ENCODE data around the gene FAM20C. TPM values are rescaled to one million over a fixed set of nuclear protein-coding genes. Genes with fewer than 3 reads are reported as not detected.

The FAM20C gene
- total RNA-seq, 1 experiment from 2014 or later = 87.9 TPM

GRCh38 chr7:208130-208673 is 15.8 kb downstream of the FAM20C start:
- intact Hi-C loops (cut with micrococcal nuclease) = no loop called here

GRCh38 chr7:208816-209215 is 16.4 kb downstream of the FAM20C start:
- H3K9me2 ChIP-seq (replicated peaks; ENCODE audit: low read length) = no peaks in the 10 kb centered on the region
- POLR2A ChIA-PET (ENCODE audit: unreplicated experiment) = no interaction called here
- DNase-seq (no peak), ATAC-seq (no peak)
- CTCF ChIA-PET = no interaction called here
- no peak overlapping the region for H3K4me2 ChIP-seq (ENCODE audit: low read length)
- H3K9ac ChIP-seq (ENCODE audit: low read length) = no peak overlapping the region
- intact Hi-C loops (cut with micrococcal nuclease) = no loop called here
- H4K20me1 ChIP-seq (ENCODE audit: low read length) = no peaks in the 10 kb centered on the region
- no peak overlapping the region for H3K27ac ChIP-seq (ENCODE audit: low read length)
- H3K4me3 ChIP-seq (ENCODE audit: low read length) = no peak overlapping the region
- no peaks in the 10 kb centered on the region for H3K36me3 ChIP-seq (ENCODE audit: low read depth, low read length)
- no peaks in the 10 kb centered on the region for H3K9me3 ChIP-seq (ENCODE audit: low read length)
- no peaks in the 10 kb centered on the region for H3F3A ChIP-seq (ENCODE audit: low read length, unreplicated experiment)
- no peak overlapping the region for H2AFZ ChIP-seq (ENCODE audit: low read length)
- H3K79me2 ChIP-seq (ENCODE audit: low read length) = peaks cover 4% of the 10 kb centered on the region; the same call in 1 of the 2 replicates
- no TSS peak for BruUV-seq (replicated peaks)
- H3K27me3 ChIP-seq (ENCODE audit: low read length) = no peaks in the 10 kb centered on the region
- no peaks in the 10 kb centered on the region for H3K4me1 ChIP-seq (ENCODE audit: insufficient read depth, low read length)
- TF ChIP-seq CTCF (conservative IDR thresholded peaks at IDR 0.05; ENCODE audit: low read depth, low read length) (no peak), EZH2 (IDR thresholded peaks at IDR 0.05; ENCODE audit: low read length, unreplicated experiment) (no peak), EZH2phosphoT487 (IDR thresholded peaks at IDR 0.05; ENCODE audit: borderline replicate concordance, low read length) (no peak)

More at GRCh38 chr7:208130-208673, 15.8 kb downstream of the FAM20C start:
- CTCF ChIA-PET = no interaction called here
- DNase-seq = no peak
- Histone ChIP-seq H3K4me2 (ENCODE audit: low read length) (no peak overlapping the region), H3K9ac (ENCODE audit: low read length) (no peak overlapping the region), H3K36me3 (ENCODE audit: low read depth, low read length) (no peaks in the 10 kb centered on the region), H3K4me3 (ENCODE audit: low read length) (no peak overlapping the region), H4K20me1 (ENCODE audit: low read length) (no peaks in the 10 kb centered on the region), H3K4me1 (ENCODE audit: insufficient read depth, low read length) (no peaks in the 10 kb centered on the region), H3K27ac (ENCODE audit: low read length) (no peak overlapping the region), H3K9me2 (replicated peaks; ENCODE audit: low read length) (no peaks in the 10 kb centered on the region), H3F3A (ENCODE audit: low read length, unreplicated experiment) (no peaks in the 10 kb centered on the region), H2AFZ (ENCODE audit: low read length) (no peak overlapping the region), H3K27me3 (ENCODE audit: low read length) (no peaks in the 10 kb centered on the region), H3K79me2 (ENCODE audit: low read length) (no peaks in the 10 kb centered on the region), H3K9me3 (ENCODE audit: low read length) (no peaks in the 10 kb centered on the region)
- ATAC-seq = no peak
- TF ChIP-seq EZH2 (IDR thresholded peaks at IDR 0.05; ENCODE audit: low read length, unreplicated experiment) (no peak), CTCF (conservative IDR thresholded peaks at IDR 0.05; ENCODE audit: low read depth, low read length) (no peak), EZH2phosphoT487 (IDR thresholded peaks at IDR 0.05; ENCODE audit: borderline replicate concordance, low read length) (no peak)
- no TSS peak for BruUV-seq (replicated peaks)
- POLR2A ChIA-PET (ENCODE audit: unreplicated experiment) = no interaction called here

DNA sequence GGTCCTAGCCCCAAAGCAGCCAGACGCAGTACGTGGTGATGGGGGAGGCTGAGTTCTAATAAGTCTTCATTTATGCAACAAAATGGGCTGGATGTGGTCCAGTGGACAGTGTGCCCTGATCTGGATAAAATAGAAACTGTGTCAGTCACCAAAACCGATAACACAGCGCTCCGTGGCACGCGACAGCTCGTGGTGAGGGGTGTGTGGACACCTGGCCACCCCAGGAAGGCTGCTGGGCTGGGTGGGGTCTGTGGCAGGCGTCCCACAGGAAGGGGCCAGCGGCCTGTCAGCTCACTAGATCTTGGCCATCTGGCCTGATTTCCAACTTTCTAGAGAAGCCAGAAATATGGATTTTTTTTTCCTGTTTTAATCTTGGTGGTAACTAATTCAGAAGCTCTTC is 17.0 kb downstream of the FAM20C start:
- Histone ChIP-seq H4K20me1 (ENCODE audit: low read length) (no peaks in the 10 kb centered on the region), H3K4me3 (ENCODE audit: low read length) (no peak overlapping the region), H3K27me3 (ENCODE audit: low read length) (no peaks in the 10 kb centered on the region), H3K4me1 (ENCODE audit: insufficient read depth, low read length) (peaks cover 3% of the 10 kb centered on the region), H3K9me2 (replicated peaks; ENCODE audit: low read length) (no peaks in the 10 kb centered on the region), H2AFZ (ENCODE audit: low read length) (no peak overlapping the region), H3K36me3 (ENCODE audit: low read depth, low read length) (no peaks in the 10 kb centered on the region), H3K4me2 (ENCODE audit: low read length) (no peak overlapping the region), H3F3A (ENCODE audit: low read length, unreplicated experiment) (no peaks in the 10 kb centered on the region), H3K9ac (ENCODE audit: low read length) (no peak overlapping the region), H3K27ac (ENCODE audit: low read length) (no peak overlapping the region), H3K9me3 (ENCODE audit: low read length) (no peaks in the 10 kb centered on the region), H3K79me2 (ENCODE audit: low read length) (peaks cover 7% of the 10 kb centered on the region; the same call in 1 of the 2 replicates)
- intact Hi-C loops (cut with micrococcal nuclease) = no loop called here
- DNase-seq (no peak), ATAC-seq (no peak)
- ChIA-PET POLR2A (ENCODE audit: unreplicated experiment) (no interaction called here), CTCF (no interaction called here)
- no peak for TF ChIP-seq EZH2phosphoT487 (IDR thresholded peaks at IDR 0.05; ENCODE audit: borderline replicate concordance, low read length)
- no peak for TF ChIP-seq EZH2 (IDR thresholded peaks at IDR 0.05; ENCODE audit: low read length, unreplicated experiment)
- TF ChIP-seq CTCF (conservative IDR thresholded peaks at IDR 0.05; ENCODE audit: low read depth, low read length) = no peak
- no TSS peak for BruUV-seq (replicated peaks)

All from PC-3 (cell line).